SJCRH30 (cell line): Measurements from ENCODE around the gene PHF20. TPM values are rescaled to one million over a fixed set of nuclear protein-coding genes. Genes with fewer than 3 reads are reported as not detected.
"Not testable (repeated sequence)": the region's sequence is repeated elsewhere in the genome, so short reads cannot be mapped to it uniquely, and the experiment has no call there.

Experiments
- DNase-seq, 2 experiments: peaks; one replicate each; pipeline ENCODE4 v3.0.0-alpha.2; 2015 to 2020
- H3K27ac ChIP-seq: fragments of 250-450 bp; sonication (Bioruptor Pico); 2 replicates; pipeline ENCODE4 v1.5.1; 2020; ENCODE audit warnings: mild to moderate bottlenecking, moderate library complexity
- H3K27me3 ChIP-seq: fragments of 250-450 bp; sonication (Bioruptor Pico); 2 replicates; pipeline ENCODE4 v1.5.1; 2020; ENCODE audit warnings: mild to moderate bottlenecking, moderate library complexity
- H3K36me3 ChIP-seq: fragments of 250-450 bp; sonication (Bioruptor Pico); 2 replicates; pipeline ENCODE4 v1.5.1; 2020; ENCODE audit warnings: mild to moderate bottlenecking, moderate library complexity
- H3K4me1 ChIP-seq: fragments of 250-450 bp; sonication (Bioruptor Pico); 2 replicates; pipeline ENCODE4 v1.5.1; 2020; ENCODE audit warnings: mild to moderate bottlenecking, moderate library complexity
- H3K4me3 ChIP-seq: fragments of 250-450 bp; sonication (Bioruptor Pico); 2 replicates; pipeline ENCODE4 v1.5.1; 2020; ENCODE audit warnings: mild to moderate bottlenecking, moderate library complexity
- H3K9me3 ChIP-seq: fragments of 250-450 bp; sonication (Bioruptor Pico); replicated peaks from 2 replicates; pipeline ENCODE4 v1.5.1; 2020; ENCODE audit warnings: mild to moderate bottlenecking, moderate library complexity
- total RNA-seq: library from RNA; depleted of rRNA; stranded (reverse); fragments of >200 nt; shearing (Covaris generic); gene quantifications from 2 replicates; pipeline ENCODE4 v1.2.3, GENCODE V29; 2014

Gene PHF20
- total RNA-seq, 1 experiment from 2014 or later, result 72.2 TPM

GRCh38 chr20:35866418-35867202 is 94.8 kb downstream of the PHF20 start:
- Histone ChIP-seq H3K36me3 (peaks cover 27% of the 10 kb centered on the region), H3K27me3 (no peaks in the 10 kb centered on the region), H3K4me3 (no peak overlapping the region), H3K9me3 (no peaks in the 10 kb centered on the region; the same call in 1 of the 2 replicates), H3K4me1 (no peaks in the 10 kb centered on the region), H3K27ac (no peak overlapping the region)
- no peak for DNase-seq

GRCh38 chr20:35870541-35871258 is 98.9 kb downstream of the PHF20 start:
- Histone ChIP-seq H3K27ac (no peak overlapping the region), H3K27me3 (no peaks in the 10 kb centered on the region), H3K9me3 (no peaks in the 10 kb centered on the region; the same call in 1 of the 2 replicates), H3K4me3 (no peak overlapping the region), H3K4me1 (peaks cover 8% of the 10 kb centered on the region), H3K36me3 (peaks cover 30% of the 10 kb centered on the region)
- DNase-seq, result no peak

- Histone ChIP-seq H3K4me1 (peaks cover 11% of the 10 kb centered on the region), H3K27ac (no peak overlapping the region), H3K4me3 (no peak overlapping the region), H3K36me3 (peaks cover 27% of the 10 kb centered on the region), H3K27me3 (no peaks in the 10 kb centered on the region), H3K9me3 (no peaks in the 10 kb centered on the region; the same call in 1 of the 2 replicates)
- peak; percentile 31 to 38 for DNase-seq
These were observed 99.5 kb downstream of the PHF20 start for GRCh38 chr20:35871259-35871771.

GRCh38 chr20:35876033-35876320 is 104.2 kb downstream of the PHF20 start:
- no peak overlapping the region for H3K27ac ChIP-seq

GRCh38 chr20:35877611-35878010 is 105.8 kb downstream of the PHF20 start:
- no peak overlapping the region for H3K27ac ChIP-seq
- no peak overlapping the region for H3K4me3 ChIP-seq
- H3K36me3 ChIP-seq, result peaks cover 13% of the 10 kb centered on the region
- no peak for DNase-seq
- no peaks in the 10 kb centered on the region for H3K27me3 ChIP-seq
- no peaks in the 10 kb centered on the region for H3K9me3 ChIP-seq
- peaks cover 11% of the 10 kb centered on the region for H3K4me1 ChIP-seq

More at GRCh38 chr20:35876033-35876320, 104.2 kb downstream of the PHF20 start:
- Histone ChIP-seq H3K27me3 (no peaks in the 10 kb centered on the region), H3K4me1 (peaks cover 11% of the 10 kb centered on the region), H3K4me3 (no peak overlapping the region), H3K9me3 (no peaks in the 10 kb centered on the region), H3K36me3 (peaks cover 24% of the 10 kb centered on the region)
- DNase-seq, result no peak

- Histone ChIP-seq H3K36me3 (peaks cover 13% of the 10 kb centered on the region), H3K4me1 (peaks cover 11% of the 10 kb centered on the region), H3K27ac (no peak overlapping the region), H3K9me3 (no peaks in the 10 kb centered on the region), H3K4me3 (no peak overlapping the region), H3K27me3 (no peaks in the 10 kb centered on the region)
- DNase-seq, result no peak
These were observed 106.4 kb downstream of the PHF20 start for GRCh38 chr20:35878113-35878625.

- Histone ChIP-seq H3K4me1 (no peaks in the 10 kb centered on the region), H3K27ac (no peak overlapping the region), H3K36me3 (peaks cover 7% of the 10 kb centered on the region; the same call in 1 of the 2 replicates), H3K4me3 (no peak overlapping the region), H3K27me3 (no peaks in the 10 kb centered on the region), H3K9me3 (no peaks in the 10 kb centered on the region)
- no peak for DNase-seq
These were observed 109.9 kb downstream of the PHF20 start for GRCh38 chr20:35881676-35882075.

- H3K4me3 ChIP-seq, H3K27me3 ChIP-seq, DNase-seq, H3K27ac ChIP-seq, H3K4me1 ChIP-seq, H3K9me3 ChIP-seq, H3K36me3 ChIP-seq: not testable (repeated sequence)
These were observed 110.8 kb downstream of the PHF20 start for GRCh38 chr20:35882427-35883161.

- Histone ChIP-seq H3K27ac (no peak overlapping the region), H3K4me3 (no peak overlapping the region), H3K36me3 (no peaks in the 10 kb centered on the region), H3K9me3 (no peaks in the 10 kb centered on the region), H3K27me3 (no peaks in the 10 kb centered on the region), H3K4me1 (no peaks in the 10 kb centered on the region)
- no peak for DNase-seq
These were observed 111.5 kb downstream of the PHF20 start for GRCh38 chr20:35883336-35883777.

GRCh38 chr20:35883778-35884540 is 112.1 kb downstream of the PHF20 start:
- H3K4me3 ChIP-seq, result no peak overlapping the region
- H3K27ac ChIP-seq, result no peak overlapping the region
- H3K9me3 ChIP-seq, result no peaks in the 10 kb centered on the region
- DNase-seq, result peak; percentile 81 to 92
- H3K27me3 ChIP-seq, result no peaks in the 10 kb centered on the region
- H3K4me1 ChIP-seq, result no peaks in the 10 kb centered on the region
- no peaks in the 10 kb centered on the region for H3K36me3 ChIP-seq

- Histone ChIP-seq H3K4me1 (no peaks in the 10 kb centered on the region), H3K27ac (no peak overlapping the region), H3K4me3 (no peak overlapping the region), H3K27me3 (no peaks in the 10 kb centered on the region), H3K36me3 (no peaks in the 10 kb centered on the region), H3K9me3 (no peaks in the 10 kb centered on the region)
- no peak for DNase-seq
These were observed 112.7 kb downstream of the PHF20 start for GRCh38 chr20:35884541-35884865.

- Histone ChIP-seq H3K9me3 (no peaks in the 10 kb centered on the region), H3K36me3 (peaks cover 3% of the 10 kb centered on the region; the same call in 1 of the 2 replicates), H3K4me3 (no peak overlapping the region), H3K27me3 (no peaks in the 10 kb centered on the region), H3K4me1 (no peaks in the 10 kb centered on the region), H3K27ac (no peak overlapping the region)
- no peak for DNase-seq
These were observed 113.4 kb downstream of the PHF20 start for GRCh38 chr20:35885212-35885611.

GRCh38 chr20:35886537-35886936 is 114.7 kb downstream of the PHF20 start:
- Histone ChIP-seq H3K36me3 (peaks cover 5% of the 10 kb centered on the region; the same call in 1 of the 2 replicates), H3K4me1 (no peaks in the 10 kb centered on the region), H3K27me3 (no peaks in the 10 kb centered on the region), H3K27ac (no peak overlapping the region), H3K4me3 (no peak overlapping the region), H3K9me3 (no peaks in the 10 kb centered on the region)
- DNase-seq, result no peak

- no peaks in the 10 kb centered on the region for H3K4me1 ChIP-seq
- H3K4me3 ChIP-seq, result no peak overlapping the region
- H3K9me3 ChIP-seq, result no peaks in the 10 kb centered on the region
- H3K36me3 ChIP-seq, result peaks cover 5% of the 10 kb centered on the region; the same call in 1 of the 2 replicates
- no peak for DNase-seq
- H3K27me3 ChIP-seq, result no peaks in the 10 kb centered on the region
- H3K27ac ChIP-seq, result no peak overlapping the region
These were observed 115.7 kb downstream of the PHF20 start for GRCh38 chr20:35887393-35888064.
